Cardiac fibroblast (primary cell): Measurements from ENCODE around the gene HOXD3.

ENCODE experiments used
- DNase-seq, 2 donors: peaks; one replicate each; pipeline versions ENCODE4 v3.0.0 to v3.0.0-alpha.2; 2010; ENCODE audit warnings: low read depth in 2 of 2
- H3K4me3 ChIP-seq, 2 donors: replicated peaks in 1 of 2; 1 replicate in 1 of 2; 2 replicates in 1 of 2; pipeline ENCODE4 v1.5.1; 2011; ENCODE audit warnings: low read depth in 2 of 2, low read length in 2 of 2, mild to moderate bottlenecking in 2 of 2, moderate library complexity in 1 of 2
- CTCF ChIP-seq: IDR thresholded peaks from one replicate; pipeline ENCODE4 v1.5.1; 2011; ENCODE audit warnings: low read depth, mild to moderate bottlenecking, low read length, inconsistent platforms

HOXD3 gene

DNA sequence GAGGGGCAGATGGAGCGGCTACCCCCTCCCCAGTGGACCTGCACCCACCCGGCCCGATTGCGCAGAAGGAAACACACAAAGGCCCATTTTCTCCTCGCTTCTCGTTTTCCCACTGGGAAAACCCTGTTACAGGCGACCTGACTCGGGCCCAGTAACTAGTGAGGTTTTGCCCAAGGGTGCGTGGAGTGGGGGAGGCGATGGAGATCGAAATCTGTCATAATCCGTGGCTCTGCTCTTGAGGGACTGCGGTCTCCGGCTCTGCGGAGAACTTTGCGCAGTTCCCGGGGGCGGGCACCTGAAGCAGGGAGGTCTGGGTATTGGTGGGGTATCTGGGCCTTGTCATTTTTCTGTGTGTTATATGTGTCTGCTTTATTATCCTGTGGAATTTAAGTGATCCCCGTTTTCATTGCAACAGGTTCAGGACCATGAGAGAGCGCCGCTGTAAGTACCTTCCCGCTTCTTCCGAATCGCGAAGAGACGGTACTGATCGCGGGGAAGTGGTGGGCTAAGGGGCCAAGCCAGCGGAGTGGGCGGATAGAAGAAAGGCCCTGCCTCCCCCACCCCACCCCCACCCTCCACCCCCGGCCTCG, 9.8 kb upstream of the HOXD3 start:
- DNase-seq, result no peak
- no peak overlapping the region for H3K4me3 ChIP-seq
- no peak for TF ChIP-seq CTCF

DNA sequence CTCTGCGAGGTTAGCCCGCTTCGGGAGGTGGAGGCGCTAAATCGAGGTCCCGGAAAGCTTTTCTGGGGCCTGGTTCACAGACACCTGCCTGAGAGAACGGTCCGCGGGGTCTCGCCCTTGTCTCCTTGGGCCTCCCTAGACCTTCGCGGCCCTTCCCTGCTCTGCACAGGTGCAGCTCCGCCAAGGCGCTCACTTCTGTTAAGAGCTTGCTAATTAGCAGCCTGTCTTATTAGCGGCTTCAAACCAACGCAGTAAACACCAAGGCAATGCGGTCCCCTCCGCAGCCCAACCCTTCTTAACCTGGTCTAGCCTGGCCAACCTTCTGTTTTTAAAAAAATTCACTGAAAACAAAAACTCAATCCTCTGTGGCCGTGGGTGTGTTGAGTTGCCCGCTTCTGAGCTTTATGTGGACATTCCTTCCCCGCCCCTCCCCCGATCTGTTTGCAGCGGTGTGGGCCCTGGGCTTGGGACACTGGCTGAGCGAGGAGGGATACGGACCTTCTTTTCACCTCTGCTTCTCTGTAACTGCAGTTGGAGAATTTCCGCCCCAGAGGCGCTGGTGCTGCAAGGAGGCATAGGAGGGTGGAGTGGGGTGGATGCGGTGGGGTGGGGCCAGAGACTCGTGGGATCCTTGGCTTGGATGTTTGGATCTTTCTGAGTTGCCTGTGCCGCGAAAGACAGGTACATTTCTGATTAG, 9.2 kb upstream of the HOXD3 start:
- TF ChIP-seq CTCF, result no peak
- no peak for DNase-seq
- H3K4me3 ChIP-seq, result no peak overlapping the region

DNA sequence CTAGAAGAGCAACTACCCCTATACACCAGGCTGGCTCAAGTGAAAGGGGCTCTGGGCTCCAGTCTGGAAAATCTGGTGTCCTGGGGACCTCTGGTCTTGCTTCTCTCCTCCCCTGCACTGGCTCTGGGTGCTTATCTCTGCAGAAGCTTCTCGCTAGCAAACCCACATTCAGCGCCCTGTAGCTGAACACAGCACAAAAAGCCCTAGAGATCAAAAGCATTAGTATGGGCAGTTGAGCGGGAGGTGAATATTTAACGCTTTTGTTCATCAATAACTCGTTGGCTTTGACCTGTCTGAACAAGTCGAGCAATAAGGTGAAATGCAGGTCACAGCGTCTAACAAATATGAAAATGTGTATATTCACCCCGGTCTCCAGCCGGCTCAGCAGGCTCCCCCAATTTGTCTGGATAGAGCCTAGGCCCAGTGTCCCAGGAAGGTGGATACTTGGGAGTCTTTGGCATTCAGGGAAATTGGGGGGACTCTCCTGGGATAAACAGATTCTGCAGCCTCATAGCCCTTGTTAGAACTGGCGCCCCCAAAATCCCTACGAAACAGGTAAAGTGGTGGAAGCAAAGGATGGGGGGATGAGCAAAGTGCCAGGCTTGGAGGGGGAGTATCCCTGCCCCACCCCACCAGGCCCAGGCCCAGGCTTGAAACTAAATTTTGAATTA, 8.2 kb upstream of the HOXD3 start:
- no peak for DNase-seq
- no peak overlapping the region for H3K4me3 ChIP-seq
- no peak for TF ChIP-seq CTCF

- no peak for DNase-seq
- no peak for TF ChIP-seq CTCF
- H3K4me3 ChIP-seq, result no peak overlapping the region
Observed at GRCh38 chr2:176149481-176149938, 7.6 kb upstream of the HOXD3 start.

DNA sequence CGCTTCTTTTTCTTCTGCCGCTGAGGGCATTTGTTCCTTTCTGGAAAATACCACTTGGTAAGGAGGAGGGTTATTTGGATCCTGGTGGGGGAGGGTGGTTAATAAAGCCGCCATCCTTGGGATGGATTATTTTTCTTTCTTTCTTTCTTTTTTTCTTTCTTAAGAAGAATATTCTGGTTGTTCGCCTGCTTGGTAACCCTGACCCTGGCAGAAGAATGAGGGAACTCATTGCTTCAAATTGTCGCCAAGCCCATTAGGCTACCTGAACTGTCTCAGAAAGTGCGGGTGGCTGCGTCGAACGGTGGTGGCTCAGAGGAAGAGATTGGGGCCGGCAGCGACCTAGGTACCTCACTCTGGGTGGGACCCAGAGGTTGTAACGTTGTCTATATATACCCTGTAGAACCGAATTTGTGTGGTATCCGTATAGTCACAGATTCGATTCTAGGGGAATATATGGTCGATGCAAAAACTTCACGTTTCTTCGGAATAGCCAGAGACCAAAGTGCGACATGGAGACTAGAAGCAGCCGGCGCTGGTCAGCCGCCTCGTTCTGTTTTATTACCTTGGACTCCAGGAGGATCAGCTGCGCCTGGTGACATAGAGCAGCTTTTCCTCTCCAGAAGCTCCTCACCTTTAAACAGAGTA, 7.0 kb upstream of the HOXD3 start:
- no peak for DNase-seq
- no peak for TF ChIP-seq CTCF
- no peak overlapping the region for H3K4me3 ChIP-seq

DNA sequence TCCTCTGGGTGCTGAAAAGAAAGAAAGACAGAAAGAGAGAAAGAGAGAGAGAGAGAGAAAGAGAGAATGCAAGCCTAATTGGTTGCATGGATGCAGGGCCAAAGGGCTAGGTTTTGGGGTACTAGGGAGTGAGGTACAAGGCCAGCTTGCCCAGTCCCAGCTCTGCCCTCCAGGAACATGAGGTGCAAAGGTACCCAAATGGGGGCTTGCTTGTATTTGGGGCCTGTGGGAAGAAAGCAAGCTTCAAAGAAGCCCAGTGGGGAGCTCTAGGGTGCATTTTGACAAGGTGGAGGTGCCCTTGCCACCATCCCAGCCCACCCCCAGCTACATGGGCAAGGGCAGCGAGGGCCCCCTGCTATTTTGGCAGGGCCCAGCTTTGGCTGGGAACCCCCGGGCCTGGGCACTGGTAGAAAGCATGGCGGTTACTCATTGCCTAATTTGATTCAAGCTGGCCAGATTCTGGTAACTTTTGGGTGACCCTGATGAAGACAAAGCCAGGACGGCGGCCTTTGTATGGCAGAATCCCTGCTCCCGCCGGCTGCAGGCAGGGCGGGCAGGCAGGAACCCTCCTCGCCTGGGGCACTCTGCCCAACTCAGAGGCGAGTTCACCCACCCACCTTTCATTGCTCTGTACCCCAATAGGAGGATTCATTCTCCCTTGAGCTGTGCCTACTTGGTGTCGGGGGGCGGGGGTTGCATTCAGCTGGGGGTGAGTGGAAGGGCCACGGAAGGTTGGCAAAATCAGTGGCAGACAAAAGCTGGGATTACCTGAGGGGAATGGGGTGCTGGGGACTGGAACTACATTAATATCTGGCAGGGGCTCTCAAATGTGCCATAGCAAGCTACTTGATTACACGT, 6.3 kb upstream of the HOXD3 start:
- DNase-seq, result no peak
- no peak for TF ChIP-seq CTCF
- no peak overlapping the region for H3K4me3 ChIP-seq
